GM12874 (cell line): ENCODE data around the gene UQCR10.

ENCODE experiments used
- TF ChIP-seq, protein P1 (sequence below): IDR thresholded peaks from 2 replicates; pipeline ENCODE4 v1.5.1; 2011; ENCODE audit warnings: low read depth, mild to moderate bottlenecking, control low read depth, low read length, moderate library complexity; ENCODE audit not compliant: insufficient read depth

Gene UQCR10

GRCh38 chr22:29769723-29770321 lies 2.7 kb downstream of the UQCR10 start:
- TF ChIP-seq, protein P1, sequence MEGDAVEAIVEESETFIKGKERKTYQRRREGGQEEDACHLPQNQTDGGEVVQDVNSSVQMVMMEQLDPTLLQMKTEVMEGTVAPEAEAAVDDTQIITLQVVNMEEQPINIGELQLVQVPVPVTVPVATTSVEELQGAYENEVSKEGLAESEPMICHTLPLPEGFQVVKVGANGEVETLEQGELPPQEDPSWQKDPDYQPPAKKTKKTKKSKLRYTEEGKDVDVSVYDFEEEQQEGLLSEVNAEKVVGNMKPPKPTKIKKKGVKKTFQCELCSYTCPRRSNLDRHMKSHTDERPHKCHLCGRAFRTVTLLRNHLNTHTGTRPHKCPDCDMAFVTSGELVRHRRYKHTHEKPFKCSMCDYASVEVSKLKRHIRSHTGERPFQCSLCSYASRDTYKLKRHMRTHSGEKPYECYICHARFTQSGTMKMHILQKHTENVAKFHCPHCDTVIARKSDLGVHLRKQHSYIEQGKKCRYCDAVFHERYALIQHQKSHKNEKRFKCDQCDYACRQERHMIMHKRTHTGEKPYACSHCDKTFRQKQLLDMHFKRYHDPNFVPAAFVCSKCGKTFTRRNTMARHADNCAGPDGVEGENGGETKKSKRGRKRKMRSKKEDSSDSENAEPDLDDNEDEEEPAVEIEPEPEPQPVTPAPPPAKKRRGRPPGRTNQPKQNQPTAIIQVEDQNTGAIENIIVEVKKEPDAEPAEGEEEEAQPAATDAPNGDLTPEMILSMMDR, result no peak

DNA sequence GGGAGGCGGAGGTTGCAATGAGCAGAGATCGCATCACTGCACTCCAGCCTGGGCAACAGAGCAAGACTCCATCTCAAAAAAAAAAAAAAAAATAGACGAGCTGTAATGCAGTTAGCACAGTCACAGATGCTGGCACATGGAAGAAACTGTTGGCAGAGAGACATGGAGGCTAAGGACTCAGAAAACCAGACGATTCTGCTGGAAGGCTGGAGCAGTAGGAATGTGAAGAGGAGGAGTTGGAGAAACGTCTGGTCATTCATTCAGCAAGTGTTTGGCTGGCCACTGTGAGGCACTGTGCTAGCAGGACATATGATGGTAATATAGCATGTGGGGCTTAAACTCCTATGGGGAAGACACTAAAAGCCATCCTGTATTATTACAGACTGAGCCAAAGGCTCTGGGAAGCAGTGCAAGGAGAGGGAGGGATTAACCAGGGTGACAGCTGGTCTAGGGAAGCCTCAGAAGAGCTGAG lies 5.0 kb downstream of the UQCR10 start:
- TF ChIP-seq, protein P1, result peak; percentile 38; the same call in 1 of the 2 replicates

DNA sequence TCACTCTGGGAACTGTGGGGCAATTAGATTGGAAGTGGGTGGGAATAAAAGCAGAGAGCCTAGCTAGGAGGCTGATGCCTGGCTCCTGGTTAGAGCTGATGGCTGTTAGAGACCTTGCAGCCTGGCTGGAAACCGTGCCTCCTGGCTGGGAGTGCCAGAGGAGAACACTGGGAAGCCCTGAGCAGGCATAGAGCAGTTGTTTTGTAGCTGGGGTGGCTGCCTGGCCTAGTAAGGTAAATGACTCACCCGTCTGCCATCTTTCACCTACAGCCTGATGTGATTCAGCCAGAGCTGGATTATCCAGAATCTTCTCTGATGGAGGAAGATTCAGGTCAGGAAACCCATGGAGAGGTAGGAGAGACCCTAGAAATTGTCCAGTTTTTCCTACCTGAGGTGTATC lies 6.1 kb downstream of the UQCR10 start:
- TF ChIP-seq, protein P1, result no peak

- TF ChIP-seq, protein P1, result no peak
Observed at GRCh38 chr22:29780220-29780619, 13.1 kb downstream of the UQCR10 start.

GRCh38 chr22:29780748-29781676 lies 13.8 kb downstream of the UQCR10 start:
- TF ChIP-seq, protein P1, result no peak

GRCh38 chr22:29782061-29782845 lies 15.1 kb downstream of the UQCR10 start:
- TF ChIP-seq, protein P1, result no peak
